HL-60 (cell line): ENCODE measurements around the gene CFAP100.

Experiments
- POLR2AphosphoS5 ChIP-seq: IDR thresholded peaks from 2 replicates; pipeline ENCODE4 v1.6.1; 2012; ENCODE audit warnings: low read depth
- TF ChIP-seq, protein P1 (sequence below): IDR thresholded peaks from one replicate; pipeline ENCODE4 v1.5.1; 2011; ENCODE audit warnings: low read length, control low read depth, inconsistent platforms; ENCODE audit not compliant: insufficient read depth
- TF ChIP-seq, protein P2 (sequence below): IDR thresholded peaks from 2 replicates; pipeline ENCODE4 v1.6.1; 2012; ENCODE audit warnings: low read depth; ENCODE audit not compliant: insufficient replicate concordance

DNA sequence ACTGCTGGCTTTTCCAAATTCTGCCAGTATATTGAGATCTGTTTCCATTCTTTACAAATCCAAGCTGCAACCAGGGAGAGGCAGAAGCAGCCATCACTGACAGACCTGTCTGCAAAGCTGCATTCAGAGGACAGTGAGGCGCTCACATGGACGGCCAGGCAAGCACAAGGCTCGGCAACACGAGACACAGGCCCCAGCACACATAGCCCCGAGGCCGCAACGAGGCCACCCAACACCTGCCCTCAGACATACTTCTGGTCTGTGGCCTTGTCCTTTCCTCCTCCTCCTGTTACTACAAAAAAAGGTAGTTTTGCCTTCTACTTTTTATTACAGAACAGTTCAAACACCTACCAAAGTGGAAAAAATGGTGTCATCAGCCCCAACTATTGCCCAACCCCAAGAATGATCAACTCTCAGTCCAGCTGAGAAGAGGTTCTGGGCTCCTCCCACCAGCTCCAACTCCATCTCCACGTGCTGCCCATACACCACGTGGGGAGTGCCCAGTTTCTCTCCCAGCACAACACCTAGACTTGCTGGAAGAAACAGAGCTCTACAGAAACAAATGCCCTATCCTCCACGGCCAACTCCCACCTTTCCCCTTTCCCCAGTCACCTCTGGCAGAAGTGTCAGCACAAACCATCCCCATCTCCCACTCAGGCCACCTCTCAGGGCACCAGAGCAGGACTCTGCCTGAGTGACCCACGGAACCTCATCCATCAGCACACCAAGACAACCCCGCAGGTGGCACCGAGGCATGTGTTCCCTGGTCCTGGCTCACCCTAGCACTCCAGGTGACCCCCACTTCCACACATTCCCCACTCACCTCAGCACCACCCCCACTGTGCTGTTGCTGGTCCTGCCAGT, 73.6 kb downstream of the CFAP100 start:
- TF ChIP-seq, protein P1, sequence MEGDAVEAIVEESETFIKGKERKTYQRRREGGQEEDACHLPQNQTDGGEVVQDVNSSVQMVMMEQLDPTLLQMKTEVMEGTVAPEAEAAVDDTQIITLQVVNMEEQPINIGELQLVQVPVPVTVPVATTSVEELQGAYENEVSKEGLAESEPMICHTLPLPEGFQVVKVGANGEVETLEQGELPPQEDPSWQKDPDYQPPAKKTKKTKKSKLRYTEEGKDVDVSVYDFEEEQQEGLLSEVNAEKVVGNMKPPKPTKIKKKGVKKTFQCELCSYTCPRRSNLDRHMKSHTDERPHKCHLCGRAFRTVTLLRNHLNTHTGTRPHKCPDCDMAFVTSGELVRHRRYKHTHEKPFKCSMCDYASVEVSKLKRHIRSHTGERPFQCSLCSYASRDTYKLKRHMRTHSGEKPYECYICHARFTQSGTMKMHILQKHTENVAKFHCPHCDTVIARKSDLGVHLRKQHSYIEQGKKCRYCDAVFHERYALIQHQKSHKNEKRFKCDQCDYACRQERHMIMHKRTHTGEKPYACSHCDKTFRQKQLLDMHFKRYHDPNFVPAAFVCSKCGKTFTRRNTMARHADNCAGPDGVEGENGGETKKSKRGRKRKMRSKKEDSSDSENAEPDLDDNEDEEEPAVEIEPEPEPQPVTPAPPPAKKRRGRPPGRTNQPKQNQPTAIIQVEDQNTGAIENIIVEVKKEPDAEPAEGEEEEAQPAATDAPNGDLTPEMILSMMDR, result no peak
- TF ChIP-seq, protein P2, sequence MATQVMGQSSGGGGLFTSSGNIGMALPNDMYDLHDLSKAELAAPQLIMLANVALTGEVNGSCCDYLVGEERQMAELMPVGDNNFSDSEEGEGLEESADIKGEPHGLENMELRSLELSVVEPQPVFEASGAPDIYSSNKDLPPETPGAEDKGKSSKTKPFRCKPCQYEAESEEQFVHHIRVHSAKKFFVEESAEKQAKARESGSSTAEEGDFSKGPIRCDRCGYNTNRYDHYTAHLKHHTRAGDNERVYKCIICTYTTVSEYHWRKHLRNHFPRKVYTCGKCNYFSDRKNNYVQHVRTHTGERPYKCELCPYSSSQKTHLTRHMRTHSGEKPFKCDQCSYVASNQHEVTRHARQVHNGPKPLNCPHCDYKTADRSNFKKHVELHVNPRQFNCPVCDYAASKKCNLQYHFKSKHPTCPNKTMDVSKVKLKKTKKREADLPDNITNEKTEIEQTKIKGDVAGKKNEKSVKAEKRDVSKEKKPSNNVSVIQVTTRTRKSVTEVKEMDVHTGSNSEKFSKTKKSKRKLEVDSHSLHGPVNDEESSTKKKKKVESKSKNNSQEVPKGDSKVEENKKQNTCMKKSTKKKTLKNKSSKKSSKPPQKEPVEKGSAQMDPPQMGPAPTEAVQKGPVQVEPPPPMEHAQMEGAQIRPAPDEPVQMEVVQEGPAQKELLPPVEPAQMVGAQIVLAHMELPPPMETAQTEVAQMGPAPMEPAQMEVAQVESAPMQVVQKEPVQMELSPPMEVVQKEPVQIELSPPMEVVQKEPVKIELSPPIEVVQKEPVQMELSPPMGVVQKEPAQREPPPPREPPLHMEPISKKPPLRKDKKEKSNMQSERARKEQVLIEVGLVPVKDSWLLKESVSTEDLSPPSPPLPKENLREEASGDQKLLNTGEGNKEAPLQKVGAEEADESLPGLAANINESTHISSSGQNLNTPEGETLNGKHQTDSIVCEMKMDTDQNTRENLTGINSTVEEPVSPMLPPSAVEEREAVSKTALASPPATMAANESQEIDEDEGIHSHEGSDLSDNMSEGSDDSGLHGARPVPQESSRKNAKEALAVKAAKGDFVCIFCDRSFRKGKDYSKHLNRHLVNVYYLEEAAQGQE, result no peak
- TF ChIP-seq POLR2AphosphoS5, result no peak; the same call in none of the 2 replicates
